Amniotic stem cell (primary cell): ENCODE results near the gene ZNF22.

Experiments used
- DNase-seq: peaks from one replicate; lab custom pipeline; 2025; lab: John Stamatoyannopoulos, UW

The ZNF22 gene

DNA sequence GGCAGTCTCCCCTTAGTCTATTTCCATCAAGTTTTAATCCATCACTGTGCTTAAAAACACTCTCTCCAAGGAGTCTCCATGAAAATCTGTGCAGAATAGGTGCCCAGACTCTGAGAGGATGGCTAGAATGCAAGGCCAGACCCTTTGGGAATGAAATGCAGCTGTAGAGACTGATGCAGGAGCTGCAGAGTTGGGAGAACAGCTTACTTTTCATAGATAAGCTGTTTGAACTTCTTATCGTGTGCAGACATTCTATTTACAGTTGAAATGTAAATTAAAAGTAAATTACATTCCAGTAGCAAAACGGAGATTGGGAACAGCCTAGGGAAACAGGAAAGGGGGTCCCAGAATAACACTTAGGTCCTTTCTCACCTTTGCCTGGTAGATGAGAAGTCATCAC lies 14.9 kb downstream of the ZNF22 start:
- no peak for DNase-seq

GRCh38 chr10:45023426-45023825 lies 22.7 kb downstream of the ZNF22 start:
- no peak for DNase-seq

DNA sequence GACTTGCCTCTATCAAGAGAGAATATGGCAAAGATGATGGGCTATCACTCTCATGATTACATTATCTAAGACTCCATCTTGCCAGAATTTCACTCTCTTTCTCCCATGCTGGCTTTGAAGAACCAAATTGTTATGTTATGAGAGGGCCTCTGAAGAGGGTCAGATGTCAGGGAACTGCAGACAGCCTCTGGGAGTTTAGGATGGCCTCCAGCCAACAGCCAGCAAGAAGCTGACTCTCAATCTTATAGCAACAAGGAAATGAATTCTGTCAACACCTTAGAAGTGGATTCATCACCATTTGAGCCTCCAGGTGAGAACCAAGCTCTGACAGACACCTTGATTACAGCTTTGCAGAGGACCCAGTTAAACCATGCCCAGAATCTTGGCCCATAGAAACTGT lies 33.6 kb downstream of the ZNF22 start:
- no peak for DNase-seq

- no peak for DNase-seq
These were observed 35.0 kb downstream of the ZNF22 start for GRCh38 chr10:45035673-45036072.

DNA sequence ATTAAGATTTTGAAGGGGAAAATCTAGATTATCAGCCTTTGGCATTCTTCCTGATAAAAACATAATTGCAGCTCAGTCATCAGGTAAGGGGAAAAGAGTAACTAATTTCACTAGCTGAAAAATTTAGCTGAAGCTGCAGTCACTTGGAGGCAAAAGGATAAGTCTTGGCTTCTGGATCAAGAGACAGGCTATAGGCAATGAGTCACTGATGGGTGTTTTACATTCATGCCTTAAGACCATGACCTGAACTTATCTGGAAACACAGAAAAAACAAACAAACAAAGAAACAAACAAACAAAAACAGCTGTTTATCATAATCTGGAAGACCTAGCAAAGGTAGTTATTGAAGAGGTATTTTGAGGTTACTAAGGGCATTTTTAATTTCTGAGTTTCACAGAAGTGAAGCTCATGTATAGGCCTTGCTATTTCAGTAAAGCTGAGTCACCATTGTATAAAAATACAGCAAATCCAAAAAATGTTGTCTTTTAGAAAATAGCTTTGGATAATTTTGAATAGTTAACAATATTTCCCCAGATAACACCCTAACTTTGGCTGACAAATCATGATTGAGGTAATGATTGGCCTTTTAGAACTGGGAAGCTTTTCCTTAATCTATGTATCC lies 40.3 kb downstream of the ZNF22 start:
- DNase-seq = no peak

GRCh38 chr10:45044290-45044689 lies 43.6 kb downstream of the ZNF22 start:
- no peak for DNase-seq

- DNase-seq = no peak
These were observed 50.0 kb downstream of the ZNF22 start for GRCh38 chr10:45050551-45051235.

DNA sequence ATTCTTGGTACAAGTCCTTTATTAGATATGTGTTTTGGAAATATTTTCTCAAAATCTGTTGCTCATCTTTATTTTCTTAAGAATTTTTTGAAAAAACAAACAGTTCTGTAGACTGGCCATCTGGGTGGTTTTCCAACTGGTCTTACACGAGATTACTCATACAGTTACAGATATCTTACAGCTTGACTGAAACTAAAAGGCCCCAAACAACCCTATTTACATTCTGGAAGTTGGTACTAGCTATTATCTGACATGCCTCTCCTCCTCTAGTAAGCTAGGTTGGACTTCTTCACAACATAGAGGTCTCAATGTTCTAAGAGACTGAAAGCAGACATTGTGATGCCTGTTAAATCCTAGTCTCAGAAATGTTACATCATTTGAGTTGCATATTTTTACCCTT lies 52.0 kb downstream of the ZNF22 start:
- DNase-seq = no peak

GRCh38 chr10:45053569-45054100 lies 52.9 kb downstream of the ZNF22 start:
- no peak for DNase-seq
